ENCODE results near the gene EXOC6B.
"Not testable (repeated sequence)": the region's sequence is repeated elsewhere in the genome, so short reads cannot be mapped to it uniquely, and the experiment has no call there.

EXOC6B gene

DNA sequence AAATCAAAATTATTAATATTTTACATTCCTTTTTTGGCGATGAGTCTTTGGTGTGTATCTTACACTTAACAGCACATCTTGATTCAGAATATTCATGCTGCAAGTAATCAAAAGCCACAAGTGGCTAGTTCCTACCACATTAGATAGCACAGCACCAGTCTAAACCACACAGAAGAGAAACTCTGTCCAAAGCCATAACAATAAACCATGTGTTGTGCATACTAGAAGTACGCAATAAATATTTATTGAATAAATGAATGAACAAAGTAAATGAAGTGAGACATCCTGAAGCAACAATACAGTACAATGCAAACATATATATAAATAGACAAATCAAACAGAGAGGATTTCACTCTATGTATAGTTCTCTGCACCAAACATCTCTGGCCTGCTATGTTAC lies 287.3 kb downstream of the EXOC6B start:
- no peak for DNase-seq

DNA sequence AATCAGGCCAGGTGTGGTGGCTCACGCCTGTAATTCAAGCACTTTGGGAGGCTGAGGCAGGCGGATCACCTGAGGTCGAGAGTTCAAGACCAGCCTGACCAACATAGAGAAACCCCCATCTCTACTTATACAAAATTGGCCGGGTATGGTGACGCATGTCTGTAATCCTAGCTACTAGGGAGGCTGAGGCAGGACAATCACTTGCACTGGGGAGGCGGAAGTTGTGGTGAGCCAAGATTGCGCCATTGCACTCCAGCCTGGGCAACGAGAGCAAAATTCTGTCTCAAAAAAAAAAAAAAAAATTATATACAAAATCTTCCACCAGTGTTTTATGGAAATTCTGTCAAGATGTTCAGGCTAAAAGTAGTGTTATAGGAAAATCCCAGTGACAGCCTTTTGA lies 290.2 kb downstream of the EXOC6B start:
- DNase-seq = not testable (repeated sequence)

DNA sequence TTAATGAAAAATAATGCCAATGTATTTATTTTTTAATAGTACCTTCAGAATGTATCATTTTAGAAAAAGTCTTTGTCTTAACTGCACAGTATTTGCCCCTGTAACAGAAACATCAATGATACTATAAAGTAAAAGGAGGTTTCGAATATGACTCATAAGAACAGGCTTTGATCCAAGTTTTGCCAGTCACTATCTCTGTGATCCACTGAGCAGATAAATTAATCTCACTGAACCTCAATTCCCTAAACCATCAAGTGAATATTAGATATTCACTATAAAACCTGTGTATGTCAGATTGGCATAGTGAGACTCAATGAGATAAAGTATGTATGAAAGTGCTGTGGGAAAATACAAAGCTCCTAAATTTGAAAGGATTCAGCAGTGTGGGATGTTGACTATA lies 292.1 kb downstream of the EXOC6B start:
- no peak for DNase-seq

DNA sequence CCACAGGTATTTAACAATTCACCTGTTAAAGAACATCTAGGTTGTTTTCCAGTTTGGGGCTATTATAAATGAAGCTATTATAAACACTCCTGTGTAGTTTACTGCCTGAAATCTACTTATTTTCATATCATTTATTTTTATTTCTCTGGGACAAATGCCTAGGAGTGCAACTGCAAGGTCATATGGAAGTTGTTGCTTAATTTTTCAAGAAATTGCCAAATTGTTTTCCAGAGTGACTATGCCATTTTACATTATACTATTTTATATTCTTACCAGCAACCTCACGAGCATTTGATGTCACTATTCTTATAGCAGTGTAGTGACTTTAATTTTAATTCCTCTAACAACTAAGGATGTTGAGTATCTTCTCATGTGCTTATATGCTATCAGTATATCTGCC lies 298.4 kb downstream of the EXOC6B start:
- no peak for DNase-seq

DNA sequence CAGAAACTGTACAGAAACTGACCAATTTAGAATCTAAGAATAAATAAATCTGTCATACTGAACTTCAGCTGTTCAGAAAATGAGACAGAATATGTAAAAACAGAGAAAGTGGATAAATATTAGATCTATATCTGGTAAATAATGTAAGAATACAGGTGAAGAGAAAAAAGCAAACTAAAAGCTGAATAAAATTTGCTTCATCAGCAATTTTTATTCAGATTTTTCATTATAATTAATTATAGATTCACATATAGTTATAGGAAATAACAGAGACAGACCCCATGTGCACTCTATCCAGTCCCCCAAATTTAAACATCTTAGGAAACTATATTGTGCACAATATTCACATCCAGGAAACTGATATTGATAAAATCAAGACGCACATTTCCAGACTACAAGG lies 299.2 kb downstream of the EXOC6B start:
- no peak for DNase-seq

DNA sequence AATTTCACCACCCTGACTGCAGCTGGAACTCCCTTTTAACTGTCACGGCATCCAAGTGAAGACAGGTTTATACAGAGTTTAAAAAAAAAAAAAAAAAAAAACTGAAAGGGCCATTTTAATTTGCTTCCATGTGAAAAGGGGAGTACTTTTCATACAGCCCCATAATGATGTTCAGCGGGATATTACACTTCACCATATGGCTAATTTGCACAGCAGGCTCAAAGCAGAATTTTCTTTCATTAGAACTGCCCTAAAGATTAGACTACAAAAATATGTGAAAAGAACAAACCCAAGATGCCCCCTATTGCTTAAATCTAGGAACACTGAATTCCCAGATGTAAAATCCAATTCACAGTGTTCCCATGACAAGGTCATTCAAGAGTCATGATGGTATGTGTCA lies 301.8 kb downstream of the EXOC6B start:
- no peak for DNase-seq

DNA sequence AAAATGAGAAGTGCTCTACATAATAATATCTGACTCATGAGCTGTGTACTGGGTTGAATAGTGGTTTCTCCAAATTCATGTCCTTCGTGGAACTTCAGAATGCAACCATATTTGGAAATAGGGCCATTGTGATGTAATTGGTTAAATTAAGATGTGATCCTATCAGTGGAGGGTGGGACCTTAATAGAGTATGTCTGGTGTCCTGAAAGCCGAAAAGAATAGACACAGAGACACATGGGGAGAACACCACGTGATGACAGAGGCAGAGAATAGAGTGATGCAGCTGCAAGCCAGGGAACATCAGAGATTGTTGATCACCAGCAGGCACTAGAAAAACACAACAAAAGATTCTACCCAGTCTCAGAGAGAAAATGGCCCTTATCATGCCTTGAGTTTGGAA lies 310.1 kb downstream of the EXOC6B start:
- no peak for DNase-seq

DNA sequence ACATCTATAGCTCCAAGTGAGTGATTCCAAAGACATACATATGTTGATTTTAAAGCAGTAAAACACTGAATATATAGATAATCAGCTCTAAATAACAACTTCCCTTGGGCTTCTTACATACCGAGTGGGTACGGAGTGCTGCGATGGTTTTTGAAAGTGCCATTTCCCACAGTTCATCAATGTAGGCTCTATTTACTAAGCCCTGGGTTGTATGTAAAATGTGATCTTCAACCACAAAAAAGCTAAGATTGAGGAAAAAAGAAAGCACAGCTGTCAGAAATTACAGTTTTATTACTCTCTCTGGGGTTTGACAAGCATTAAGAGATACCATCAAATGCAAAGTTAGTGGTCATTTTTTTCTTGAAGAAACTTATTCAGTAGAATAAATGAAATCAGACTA lies 312.8 kb downstream of the EXOC6B start:
- DNase-seq = no peak

DNA sequence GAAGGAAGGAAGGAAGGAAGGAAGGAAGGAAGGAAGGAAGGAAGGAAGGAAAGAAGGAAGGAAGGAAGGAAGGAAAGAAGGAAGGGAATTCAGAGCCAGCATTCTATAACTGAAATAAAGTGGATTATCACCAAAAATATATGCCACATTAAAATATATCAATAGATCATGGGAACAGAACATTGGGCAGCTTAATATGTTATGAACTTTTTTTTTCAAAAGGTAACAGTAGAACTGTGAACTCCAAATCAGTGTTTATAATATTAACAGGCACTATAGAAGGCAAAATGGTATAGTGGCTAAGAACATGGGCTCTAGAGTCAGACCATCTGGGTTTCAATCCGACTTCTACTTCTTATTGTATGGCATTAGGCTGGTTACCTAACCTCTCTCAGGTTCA lies 313.5 kb downstream of the EXOC6B start:
- no peak for DNase-seq

DNA sequence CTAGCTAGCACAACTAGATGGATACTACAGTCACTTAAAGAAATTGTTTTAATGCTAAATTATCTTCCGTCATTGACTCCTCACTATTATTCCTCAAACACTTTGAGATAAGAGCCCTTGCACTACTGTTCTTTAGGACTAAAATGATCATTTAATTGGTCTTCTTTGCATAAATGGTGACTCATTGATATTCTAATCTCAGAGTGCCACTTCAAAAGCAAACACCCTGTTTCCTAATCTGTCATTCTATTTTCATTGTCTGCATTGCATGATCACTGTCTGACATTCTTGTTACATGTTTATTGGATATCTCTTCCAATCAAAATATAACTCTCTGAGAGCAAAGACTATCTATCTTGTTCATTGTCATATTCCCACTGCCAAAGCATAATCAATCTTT lies 313.9 kb downstream of the EXOC6B start:
- no peak for DNase-seq

DNA sequence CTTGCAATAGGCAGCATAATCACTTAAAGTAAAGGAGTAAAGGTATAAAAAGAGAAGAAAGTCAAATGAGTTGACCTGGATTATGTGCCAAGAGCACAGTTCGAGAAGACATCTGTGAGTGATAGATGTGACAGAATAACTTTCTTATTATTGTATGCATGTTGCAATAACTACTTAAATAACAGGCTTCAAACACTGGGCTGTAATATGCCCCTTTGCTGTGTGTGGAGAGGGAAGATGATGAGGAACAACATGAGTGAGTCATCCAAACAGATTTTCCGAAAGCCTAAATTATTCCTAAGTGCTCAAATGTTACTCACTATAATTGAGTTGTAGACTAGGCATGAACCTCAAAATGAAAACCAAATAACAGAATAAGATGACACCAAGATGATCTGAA lies 328.1 kb downstream of the EXOC6B start:
- DNase-seq = no peak

DNA sequence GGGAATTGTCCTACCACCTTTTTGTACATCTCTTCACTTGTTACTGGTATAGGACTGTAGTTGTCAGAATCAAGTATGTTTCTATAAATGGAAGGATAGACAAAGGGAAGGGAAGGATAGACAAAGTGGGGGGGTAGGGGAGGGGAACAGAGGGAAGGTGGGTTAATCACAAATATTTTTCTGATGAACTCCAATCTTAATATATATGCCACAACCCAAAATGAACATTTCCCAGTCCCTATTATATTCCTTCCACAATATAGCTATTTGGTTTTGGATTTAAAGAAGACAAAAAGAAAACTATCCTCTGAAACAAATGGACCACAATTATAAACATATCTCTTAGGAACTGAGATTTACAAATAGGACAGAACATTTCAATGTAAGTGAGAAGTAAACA lies 329.4 kb downstream of the EXOC6B start:
- DNase-seq = no peak

DNA sequence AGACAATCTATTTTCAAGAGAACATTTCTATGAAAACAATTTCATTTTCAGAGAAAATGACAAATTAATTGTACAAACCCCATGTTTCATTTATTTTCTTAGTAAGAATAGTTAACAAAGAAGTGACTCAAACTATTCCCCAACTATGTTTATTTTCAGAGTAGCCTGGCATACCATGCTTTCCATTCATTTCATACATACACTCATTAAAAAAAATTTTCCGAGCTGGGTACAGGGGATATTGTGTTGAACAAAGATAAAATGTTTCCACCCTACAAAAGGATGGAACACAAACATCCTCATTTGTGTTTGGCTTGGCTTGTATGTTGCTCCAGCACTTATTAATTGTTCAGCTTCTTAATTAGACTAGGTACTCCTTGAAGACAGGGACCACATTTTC lies 331.4 kb downstream of the EXOC6B start:
- DNase-seq = no peak

DNA sequence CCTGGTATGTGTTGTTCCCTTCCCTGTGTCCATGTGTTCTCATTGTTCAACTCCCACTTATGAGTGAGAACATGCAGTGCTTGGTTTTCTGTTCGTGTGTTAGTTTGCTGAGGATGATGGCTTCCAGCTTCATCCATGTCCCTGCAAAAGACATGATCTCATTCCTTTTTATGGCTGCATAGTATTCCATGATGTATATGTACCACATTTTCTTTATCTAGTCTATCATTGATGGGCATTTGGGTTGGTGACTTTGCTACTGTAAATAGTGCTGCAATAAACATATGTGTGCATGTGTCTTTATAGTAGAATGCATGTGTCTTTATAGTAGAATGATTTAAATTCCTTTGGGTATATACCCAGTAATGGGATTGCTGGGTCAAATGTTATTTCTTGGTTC lies 341.2 kb downstream of the EXOC6B start:
- not testable (repeated sequence) for DNase-seq

DNA sequence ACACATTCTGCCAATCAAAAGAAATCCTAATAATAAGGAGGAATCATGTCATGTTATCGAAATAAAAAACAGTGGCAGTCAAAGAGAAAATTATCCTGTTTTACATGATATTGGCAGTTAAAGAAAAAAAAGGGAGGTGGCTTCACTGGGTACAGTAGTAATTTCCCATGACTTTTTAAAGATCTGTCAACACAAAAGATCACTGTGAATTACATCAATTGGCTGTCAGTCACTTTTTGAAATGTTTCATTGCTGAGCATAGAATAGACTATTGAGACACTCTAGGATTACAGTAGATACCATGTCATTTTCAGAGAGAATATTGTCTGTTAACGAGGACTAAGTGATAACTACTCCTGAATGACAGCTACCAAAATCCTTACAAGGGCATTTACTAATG lies 342.5 kb downstream of the EXOC6B start:
- DNase-seq = no peak

DNA sequence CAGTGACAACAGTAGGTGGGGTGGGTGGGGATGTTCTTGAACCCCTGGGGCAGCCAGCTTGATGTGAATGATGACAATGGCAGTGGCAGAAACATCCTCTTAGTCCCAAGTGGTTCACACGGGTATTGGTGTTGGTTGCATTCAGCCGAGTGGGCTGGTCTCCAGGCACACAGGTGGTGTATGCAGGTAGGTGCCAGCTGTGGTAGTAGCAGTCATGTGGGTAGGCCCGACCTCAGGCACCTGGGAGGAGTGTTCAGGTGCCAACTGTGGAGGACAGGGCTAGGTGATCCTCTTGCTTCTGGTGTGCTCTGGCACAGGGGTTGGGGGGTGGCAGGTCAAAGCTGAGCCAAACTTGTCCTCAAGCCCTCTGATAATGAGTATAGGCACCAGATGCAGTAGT lies 350.6 kb downstream of the EXOC6B start:
- no peak for DNase-seq

DNA sequence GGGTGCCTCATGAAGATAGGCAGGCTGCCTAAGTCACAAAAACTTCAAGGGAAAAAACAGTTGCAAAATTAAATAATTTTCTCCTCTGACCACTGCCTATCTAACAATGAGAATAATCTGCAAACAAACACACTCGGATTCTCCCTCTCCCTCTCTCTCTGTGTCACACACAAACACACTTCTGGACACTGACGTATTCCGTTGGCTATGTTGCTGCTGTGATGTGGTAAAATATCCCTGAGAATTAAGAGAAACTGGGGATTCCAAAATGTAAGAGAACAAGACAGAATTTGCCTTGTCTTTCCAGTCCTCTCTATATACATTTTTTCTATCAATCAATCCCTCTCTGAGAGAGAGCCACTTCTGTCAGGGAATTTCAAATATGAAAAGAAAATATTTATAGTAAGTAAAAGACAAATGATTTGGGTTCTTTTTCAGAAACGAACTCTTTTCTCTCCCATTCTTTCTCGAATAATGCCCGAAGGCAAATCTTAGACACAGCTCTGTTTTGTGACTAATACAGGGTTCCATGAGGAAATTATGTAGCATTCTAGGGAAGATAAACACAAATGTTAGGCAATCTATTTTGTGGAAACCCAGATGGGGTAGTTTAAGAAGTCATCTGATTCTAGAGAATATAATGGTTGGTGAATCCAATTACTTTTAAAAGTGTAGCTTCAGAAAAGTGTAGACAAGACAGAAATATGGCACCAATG lies 367.9 kb downstream of the EXOC6B start:
- no peak for DNase-seq

DNA sequence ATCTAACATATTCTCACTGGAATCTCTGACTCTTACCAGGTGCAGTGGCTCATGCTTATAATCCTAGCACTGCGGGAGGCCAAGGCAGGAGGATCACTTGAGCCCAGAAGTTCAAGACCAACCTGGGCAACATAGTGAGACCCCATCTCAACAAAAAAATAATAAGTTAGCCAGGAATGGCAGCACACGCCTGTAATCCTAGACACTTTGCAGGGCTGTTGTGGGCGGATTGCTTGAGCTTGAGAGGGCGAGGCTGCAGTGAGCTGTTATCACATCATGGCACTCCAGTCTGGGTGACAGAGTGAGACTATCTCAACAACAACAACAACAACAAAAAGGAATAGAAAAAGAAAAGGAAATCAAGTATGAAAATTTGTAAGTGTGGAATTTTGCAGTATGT lies 371.6 kb downstream of the EXOC6B start:
- DNase-seq = no peak

DNA sequence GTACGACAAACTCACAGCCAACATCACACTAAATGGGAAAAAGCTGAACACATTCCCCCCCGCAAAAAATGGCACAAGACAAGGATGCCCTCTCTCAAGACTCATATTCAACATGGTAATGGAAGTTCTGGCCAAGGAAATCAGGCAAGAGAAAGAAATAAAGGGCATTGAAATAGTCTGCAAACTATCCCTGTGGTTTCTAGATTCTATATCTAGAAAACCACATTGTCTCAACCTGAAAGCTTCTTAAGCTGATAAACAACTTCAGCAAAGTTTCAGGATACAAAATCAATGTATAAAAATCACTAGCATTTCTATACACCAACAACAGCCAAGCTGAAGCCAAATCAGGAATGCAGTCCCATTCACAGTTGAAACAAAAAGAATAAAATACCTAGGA lies 383.6 kb downstream of the EXOC6B start:
- DNase-seq = no peak

DNA sequence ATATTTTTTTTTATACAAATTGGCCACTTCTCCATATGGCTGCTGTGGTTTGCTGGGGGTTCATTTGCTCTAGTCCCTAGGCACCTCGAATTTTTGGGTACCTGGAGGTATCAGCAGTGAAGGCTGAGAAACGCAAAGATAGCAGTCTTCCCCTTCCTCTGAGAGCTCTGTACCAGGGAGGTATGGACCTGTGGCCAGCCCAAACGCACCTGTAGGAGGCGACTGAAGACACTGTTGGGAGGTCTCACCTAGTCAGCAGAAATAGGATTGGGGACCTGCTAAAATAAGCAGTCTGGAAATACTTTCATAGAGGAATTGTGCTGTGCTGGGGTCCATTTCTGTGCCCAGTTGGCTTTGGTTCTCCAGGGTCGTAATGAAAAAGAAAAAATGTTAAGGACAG lies 385.9 kb downstream of the EXOC6B start:
- DNase-seq = no peak

DNA sequence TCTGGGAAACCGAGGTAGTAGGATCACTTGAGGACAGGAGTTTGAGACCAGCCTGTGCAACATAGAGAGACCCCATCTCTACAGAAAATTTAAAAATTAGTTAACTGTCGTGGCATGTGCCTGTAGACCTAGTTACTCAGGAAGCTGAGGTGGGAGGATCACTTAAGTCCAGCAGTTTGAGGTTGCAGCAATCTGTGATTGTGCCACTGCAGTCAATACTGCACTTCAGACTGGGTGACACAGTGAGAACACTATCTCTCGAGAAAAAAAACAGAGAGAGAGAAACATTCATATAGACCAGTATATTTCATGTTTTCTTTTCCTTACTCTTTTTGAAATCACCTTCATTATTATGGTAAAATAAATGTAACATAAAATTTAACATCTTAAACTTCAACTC lies 387.5 kb downstream of the EXOC6B start:
- DNase-seq = no peak

DNA sequence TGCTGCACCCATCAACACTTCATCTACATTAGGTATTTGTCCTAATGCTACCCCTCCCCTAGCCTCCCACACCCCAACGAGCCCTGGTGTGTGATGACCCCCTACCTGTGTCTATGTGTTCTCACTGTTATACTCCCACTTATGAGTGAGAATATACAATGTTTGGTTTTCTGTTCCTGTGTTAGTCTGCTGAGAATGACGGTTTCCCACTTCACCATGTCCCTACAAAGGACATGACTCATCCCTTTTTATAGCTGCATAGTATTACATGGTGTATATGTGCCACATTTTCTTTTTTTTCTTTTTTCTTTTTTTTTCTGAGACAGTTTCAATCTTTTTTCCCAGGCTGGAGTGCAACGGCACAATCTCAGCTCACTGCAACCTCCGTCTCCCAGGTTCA lies 394.1 kb downstream of the EXOC6B start:
- no peak for DNase-seq

DNA sequence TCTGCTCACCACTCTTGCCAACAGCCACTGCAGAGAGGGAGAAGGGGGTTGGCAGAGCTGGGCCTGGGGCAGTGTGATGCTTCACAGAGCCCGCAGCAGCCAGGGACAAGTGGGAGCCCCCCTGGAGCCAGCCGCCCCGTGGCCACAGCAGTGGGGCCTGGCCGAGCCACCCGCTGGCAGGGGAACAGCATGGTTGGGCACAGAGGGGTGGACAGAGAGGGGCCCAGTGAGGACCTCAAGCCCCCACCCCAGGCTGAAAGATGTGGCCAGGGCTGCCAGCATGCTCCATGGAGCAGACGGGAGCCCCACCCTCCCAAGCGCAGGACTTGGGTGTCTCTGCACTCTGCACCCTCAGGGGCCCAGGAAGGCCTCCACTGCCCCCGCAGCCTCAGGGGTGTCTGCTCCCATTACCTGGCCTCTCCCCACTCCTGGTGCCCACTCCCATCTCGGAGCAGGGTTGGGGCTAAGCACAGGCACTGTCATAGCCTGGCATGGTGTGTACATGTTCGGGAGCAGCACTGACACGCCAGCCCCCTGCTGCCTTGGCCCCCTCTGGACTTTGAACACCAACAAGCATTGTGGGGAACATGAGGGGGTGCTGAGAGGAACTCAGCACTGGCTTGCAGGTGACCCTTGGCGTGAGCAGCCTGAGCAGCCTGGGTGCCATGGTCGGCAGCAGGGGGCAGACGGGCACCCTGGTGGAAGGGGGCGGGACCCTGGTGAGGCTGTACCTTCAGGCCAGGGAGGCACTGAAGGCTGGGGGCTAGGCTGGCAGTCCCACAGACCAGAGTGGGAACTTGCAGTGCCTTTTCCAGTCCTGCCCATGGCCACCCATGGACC lies 398.6 kb downstream of the EXOC6B start:
- DNase-seq = no peak

DNA sequence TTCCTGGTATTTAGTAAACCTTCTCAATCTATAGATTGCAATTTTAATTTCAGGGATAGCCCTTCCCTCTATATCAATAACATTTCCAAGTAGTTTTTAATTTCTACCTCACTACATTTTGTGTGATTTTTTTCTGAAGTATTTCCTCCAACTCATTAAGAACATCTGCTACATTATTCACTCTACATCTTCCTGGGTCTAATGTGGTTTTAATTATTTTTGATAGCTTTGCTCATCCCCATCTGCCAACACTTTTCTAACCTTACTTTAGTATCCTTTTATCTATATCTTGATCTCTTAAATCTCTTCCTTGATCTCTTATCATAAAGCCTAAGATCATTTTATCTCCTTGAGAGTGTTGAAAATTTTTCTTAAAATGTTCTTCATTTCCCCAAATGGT lies 399.8 kb downstream of the EXOC6B start:
- DNase-seq = no peak

DNA sequence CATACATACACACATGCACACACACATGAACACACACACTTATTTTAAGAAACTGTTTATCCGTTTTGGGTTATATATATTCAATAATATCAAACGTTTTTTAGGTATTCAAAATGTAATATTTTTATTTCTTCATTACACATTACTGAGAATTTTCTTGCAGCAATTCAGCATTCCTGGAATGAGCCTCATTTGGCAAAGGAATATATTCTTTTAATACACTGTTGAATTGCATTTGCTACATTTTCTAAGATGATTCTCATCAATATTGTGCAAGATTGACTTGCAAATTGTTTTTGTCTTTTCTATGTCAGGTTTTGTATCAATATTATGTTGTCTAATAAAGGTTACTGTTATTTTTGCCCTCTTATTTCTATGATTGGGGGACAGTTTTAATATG lies 402.1 kb downstream of the EXOC6B start:
- no peak for DNase-seq

Data from activated gamma-delta T cell (primary cell).